GM19372 (cell line): ENCODE measurements around the gene SKAP2.

Experiments used
- ATAC-seq: cut with Tn5 transposase; IDR thresholded peaks from one replicate; pipeline ENCODE4 v1.9.1; 2021; ENCODE audit warnings: mild to moderate bottlenecking, low read depth, moderate library complexity; ENCODE audit not compliant: unreplicated experiment

The SKAP2 gene

GRCh38 chr7:26648554-26648953 is 215.8 kb downstream of the SKAP2 start:
- no peak for ATAC-seq

- ATAC-seq: no peak
Observed at GRCh38 chr7:26646336-26647048, 217.9 kb downstream of the SKAP2 start.

- no peak for ATAC-seq
Observed at GRCh38 chr7:26645121-26645520, 219.3 kb downstream of the SKAP2 start.

- ATAC-seq: no peak
Observed at GRCh38 chr7:26642416-26642815, 222.0 kb downstream of the SKAP2 start.

GRCh38 chr7:26639695-26640094 is 224.7 kb downstream of the SKAP2 start:
- no peak for ATAC-seq

GRCh38 chr7:26639111-26639510 is 225.3 kb downstream of the SKAP2 start:
- no peak for ATAC-seq

- ATAC-seq: no peak
Observed at GRCh38 chr7:26638140-26638539, 226.2 kb downstream of the SKAP2 start.

- ATAC-seq: no peak
Observed at GRCh38 chr7:26637610-26638009, 226.8 kb downstream of the SKAP2 start.

GRCh38 chr7:26636808-26637207 is 227.6 kb downstream of the SKAP2 start:
- no peak for ATAC-seq

GRCh38 chr7:26633557-26633956 is 230.8 kb downstream of the SKAP2 start:
- ATAC-seq: no peak

- ATAC-seq: no peak
Observed at GRCh38 chr7:26631601-26632000, 232.8 kb downstream of the SKAP2 start.

GRCh38 chr7:26630941-26631580 is 233.3 kb downstream of the SKAP2 start:
- no peak for ATAC-seq

GRCh38 chr7:26630361-26630760 is 234.0 kb downstream of the SKAP2 start:
- ATAC-seq: no peak

- ATAC-seq: no peak
Observed at GRCh38 chr7:26629696-26630095, 234.7 kb downstream of the SKAP2 start.

GRCh38 chr7:26627891-26628341 is 236.5 kb downstream of the SKAP2 start:
- ATAC-seq: no peak

GRCh38 chr7:26627221-26627620 is 237.2 kb downstream of the SKAP2 start:
- no peak for ATAC-seq

GRCh38 chr7:26626687-26627086 is 237.7 kb downstream of the SKAP2 start:
- ATAC-seq: no peak

- ATAC-seq: no peak
Observed at GRCh38 chr7:26626156-26626555, 238.2 kb downstream of the SKAP2 start.

GRCh38 chr7:26625286-26625685 is 239.1 kb downstream of the SKAP2 start:
- ATAC-seq: no peak

GRCh38 chr7:26624839-26625238 is 239.6 kb downstream of the SKAP2 start:
- ATAC-seq: no peak

- ATAC-seq: no peak
Observed at GRCh38 chr7:26624431-26624830, 240.0 kb downstream of the SKAP2 start.

GRCh38 chr7:26620352-26620751 is 244.0 kb downstream of the SKAP2 start:
- ATAC-seq: no peak
